Endodermal cell (in vitro differentiated cells): ENCODE measurements around the gene RNF128. TPM values are rescaled to one million over a fixed set of nuclear protein-coding genes. Genes with fewer than 3 reads are reported as not detected.

Source experiments
- total RNA-seq, 2 donors: library from RNA; stranded (reverse); fragmentation: NEBNext Ultra II Directional in 1 of 2; extraction: Animal tissue kit (Norgen Biotek cat#: 25700) in 1 of 2; gene quantifications; 2 replicates in 1 of 2; 3 replicates in 1 of 2; pipeline ENCODE4 v1.2.1, GENCODE V29; 2021

Gene RNF128
- total RNA-seq, 2 donors from 2014 or later: 0.48 to 1.1 TPM

Other genes starting within 250 kb of the RNF128 start
- 1 to 10 TPM in 1 of 2 donors, under 1 TPM in 1; 0.40 to 4.3 TPM for gene RADX, start 114.7 kb upstream of the RNF128 start, total RNA-seq
- 1 to 10 TPM; 4.0 to 5.5 TPM for gene TBC1D8B, start 76.0 kb downstream of the RNF128 start, total RNA-seq
- gene RIPPLY1, start 176.6 kb downstream of the RNF128 start, total RNA-seq: not detected
- not detected for gene CLDN2, start 193.7 kb downstream of the RNF128 start, total RNA-seq